ENCODE results near the gene JMJD4.

GRCh38 chr1:227732586-227733308 lies 2.4 kb downstream of the JMJD4 start:
- TF ChIP-seq RFX5 (IDR thresholded peaks at IDR 0.05; ENCODE audit: low read depth, low read length), result no peak
- no peak for TF ChIP-seq NFE2L2 (IDR thresholded peaks at IDR 0.05; ENCODE audit: low read depth, low read length)
- TF ChIP-seq CTCF (conservative IDR thresholded peaks at IDR 0.05; ENCODE audit: low read depth, low read length), result no peak
- no peak for TF ChIP-seq RAD21 (IDR thresholded peaks at IDR 0.05; ENCODE audit: low read length)
- TF ChIP-seq USF2 (IDR thresholded peaks at IDR 0.05; ENCODE audit: low read depth, low read length), result no peak
- TF ChIP-seq POLR2A (IDR thresholded peaks at IDR 0.05; ENCODE audit: low read depth, low read length), result no peak
